Measurements from ENCODE around the gene HPGDS.
"Not testable (repeated sequence)": the region's sequence is repeated elsewhere in the genome, so short reads cannot be mapped to it uniquely, and the experiment has no call there.

Gene HPGDS

GRCh38 chr4:94342694-94343093, at the start of gene HPGDS:
Gene HPGDS, minus strand, starts transcription at chr4:94342836. Its CDS starts 8,207 bp downstream, at chr4:94334629.
- no peak for DNase-seq

- no peak for DNase-seq
Measured at GRCh38 chr4:94390804-94391410, 48.3 kb upstream of the HPGDS start.

- no peak for DNase-seq
Measured at GRCh38 chr4:94389595-94390267, 47.1 kb upstream of the HPGDS start.

DNA sequence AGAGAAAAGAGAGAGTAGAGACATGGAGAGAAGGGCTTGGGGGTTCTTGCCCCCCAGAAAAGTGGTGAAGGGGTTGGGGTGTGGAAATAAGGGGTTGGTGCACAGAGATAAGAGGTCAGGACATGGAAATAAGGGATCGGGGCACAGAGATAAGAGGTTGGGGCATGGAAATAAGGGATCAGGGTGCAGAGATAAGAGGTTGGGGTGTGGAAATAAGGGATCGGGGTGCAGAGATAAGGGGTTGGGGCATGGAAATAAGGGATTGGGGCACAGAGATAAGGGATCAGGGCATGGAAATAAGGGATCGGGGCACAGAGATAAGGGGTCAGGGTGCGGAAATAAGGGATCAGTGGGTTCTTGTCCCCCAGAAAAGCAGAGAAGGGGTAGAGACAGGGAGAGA, 45.3 kb upstream of the HPGDS start:
- not testable (repeated sequence) for DNase-seq

DNA sequence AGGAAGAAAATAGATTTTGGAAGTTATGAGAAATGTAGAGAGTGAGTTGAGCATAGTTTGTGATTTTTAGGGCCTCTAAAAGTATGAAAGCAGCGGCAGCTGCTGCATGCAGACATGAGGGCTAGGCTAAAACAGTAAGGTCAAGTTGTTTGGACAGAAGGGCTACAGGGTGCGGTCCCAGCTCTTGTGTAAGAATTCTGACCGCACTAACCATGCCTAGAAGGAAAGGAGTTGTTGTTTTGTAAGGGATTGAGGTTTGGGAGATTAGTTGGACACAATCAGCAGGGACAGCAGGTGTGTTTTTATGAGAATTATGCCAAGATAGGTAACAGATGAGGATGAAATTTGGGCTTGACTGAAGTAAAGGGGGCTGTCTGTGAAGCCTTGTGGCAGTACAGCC, 42.8 kb upstream of the HPGDS start:
- DNase-seq: not testable (repeated sequence)

GRCh38 chr4:94382891-94383290, 40.3 kb upstream of the HPGDS start:
- not testable (repeated sequence) for DNase-seq

DNA sequence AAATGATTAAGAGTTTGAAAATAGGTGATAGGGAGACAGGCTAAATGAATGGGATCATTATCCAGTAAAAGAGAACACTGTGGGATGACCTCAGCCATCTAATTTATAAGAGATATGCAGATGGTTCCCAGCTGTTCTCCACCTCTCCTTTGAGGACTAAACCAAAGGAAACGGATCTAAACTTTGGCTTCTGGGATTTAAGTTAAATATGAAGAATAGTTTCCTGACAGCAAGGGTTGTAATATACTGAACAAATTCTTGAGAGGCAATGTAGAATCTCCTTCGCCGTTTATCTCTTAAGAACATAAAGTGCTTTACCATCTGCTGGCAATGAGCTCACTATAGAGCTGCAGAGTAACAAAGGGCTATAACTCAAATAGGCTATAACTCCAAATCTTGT, 35.4 kb upstream of the HPGDS start:
- DNase-seq: no peak

DNA sequence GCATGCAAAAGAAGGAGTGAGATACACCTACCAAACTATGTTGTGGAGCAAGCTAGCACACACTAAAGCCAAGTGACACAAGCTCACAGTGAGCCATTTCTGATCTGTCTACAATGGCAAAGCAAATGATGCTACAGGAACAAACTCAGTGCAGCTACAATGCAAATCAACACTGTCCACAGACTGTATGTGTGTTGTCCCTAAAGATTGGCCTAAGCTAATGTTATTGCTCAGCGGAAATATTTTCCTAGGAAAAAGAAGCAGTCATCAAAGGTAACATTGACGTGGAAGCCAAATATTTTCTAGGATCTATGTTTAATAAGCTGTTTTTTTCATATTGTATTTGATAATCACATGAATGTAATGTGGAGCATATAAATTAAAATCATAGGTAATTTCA, 34.7 kb upstream of the HPGDS start:
- DNase-seq: no peak

- DNase-seq: no peak
Measured at GRCh38 chr4:94375364-94375763, 32.7 kb upstream of the HPGDS start.

DNA sequence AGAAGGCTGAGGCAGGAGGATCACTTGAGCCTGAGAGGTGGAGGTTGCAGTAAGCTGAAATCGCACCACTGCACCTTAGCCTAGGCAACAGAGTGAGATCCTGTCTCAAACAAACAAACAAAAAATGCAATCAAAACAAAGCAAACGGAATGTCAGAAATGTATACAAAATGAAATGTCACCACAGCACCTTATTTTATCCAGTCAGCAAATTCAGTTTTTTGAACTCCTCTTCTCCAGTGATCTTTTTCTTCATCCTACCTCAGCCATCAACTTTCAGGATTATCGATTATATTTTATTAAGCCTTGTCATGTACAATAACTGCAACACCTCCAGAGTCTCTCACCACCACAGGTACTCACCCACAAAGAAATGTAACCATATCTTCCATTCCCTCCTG, 31.1 kb upstream of the HPGDS start:
- no peak for DNase-seq

- no peak for DNase-seq
Measured at GRCh38 chr4:94372991-94373390, 30.4 kb upstream of the HPGDS start.

GRCh38 chr4:94372228-94372978, 29.8 kb upstream of the HPGDS start:
- no peak for DNase-seq

GRCh38 chr4:94371290-94371689, 28.7 kb upstream of the HPGDS start:
- no peak for DNase-seq

DNA sequence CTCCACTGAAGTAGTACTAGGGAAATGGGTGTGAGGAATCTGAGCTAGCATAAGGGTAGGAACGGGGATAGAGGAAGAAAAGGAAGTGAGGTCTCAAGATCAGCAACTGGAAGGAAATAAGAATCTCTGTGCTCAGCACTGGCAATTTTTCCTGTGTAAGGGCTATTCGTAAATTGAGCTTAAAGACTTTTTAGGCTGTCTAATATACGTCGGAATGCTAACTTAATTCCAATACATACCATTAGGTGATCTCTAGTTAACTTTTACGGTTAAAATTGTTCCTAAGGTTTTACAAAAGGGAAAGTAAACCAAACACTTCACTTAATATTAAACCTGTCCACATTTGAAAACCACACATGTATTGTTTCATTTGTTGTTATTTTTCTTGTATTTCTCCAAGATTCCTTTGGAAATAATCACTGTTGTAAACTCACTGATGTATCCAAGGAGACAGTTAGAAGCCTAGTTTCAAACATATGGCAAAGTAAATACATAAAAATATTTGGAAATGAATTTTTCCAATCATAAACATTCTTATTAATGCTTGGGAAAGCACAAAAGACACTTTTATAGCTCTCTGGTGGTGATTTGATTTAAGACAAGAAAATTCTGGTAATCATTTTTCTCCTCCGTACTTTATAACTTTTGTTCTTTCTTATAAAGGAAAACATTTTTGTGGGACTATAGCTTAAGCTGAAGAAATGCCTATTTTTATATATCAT, 28.1 kb upstream of the HPGDS start:
- DNase-seq: no peak

DNA sequence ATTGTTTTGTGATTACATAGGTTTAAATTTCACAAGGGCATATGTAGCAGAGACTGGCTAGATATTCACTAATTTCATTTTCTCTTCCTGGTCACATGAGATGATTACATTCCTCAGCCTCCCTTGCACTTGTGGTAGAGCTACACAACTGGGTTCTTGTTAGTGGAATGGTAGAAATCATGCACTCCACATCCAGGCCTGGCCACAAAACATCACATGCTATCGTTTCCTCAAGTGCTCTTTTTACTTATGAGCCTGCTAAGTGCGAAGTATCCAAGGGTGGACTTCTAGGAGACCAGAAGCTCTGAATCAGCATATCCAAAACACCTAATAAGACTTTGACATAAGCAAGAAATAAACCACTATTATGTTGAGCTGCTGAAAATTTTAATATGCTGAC, 26.4 kb upstream of the HPGDS start:
- DNase-seq: no peak

DNA sequence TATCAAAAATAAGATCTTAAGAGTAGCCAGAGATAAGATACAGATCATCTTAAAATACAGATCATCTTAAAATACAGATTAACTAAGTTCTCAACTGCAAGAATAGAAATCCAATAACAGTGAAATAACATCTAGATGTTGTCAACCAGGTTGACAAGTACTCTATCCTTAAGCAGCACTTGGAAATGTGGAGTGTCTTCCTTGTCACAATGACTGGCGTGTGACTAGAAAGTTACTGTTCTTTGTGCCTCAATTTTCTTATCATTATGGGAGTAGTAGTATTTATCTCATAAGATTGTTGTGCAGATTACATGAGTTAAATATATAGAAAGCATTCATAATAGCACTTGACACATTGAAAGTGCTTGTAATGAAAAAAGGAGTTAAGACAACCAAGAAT, 25.8 kb upstream of the HPGDS start:
- no peak for DNase-seq

DNA sequence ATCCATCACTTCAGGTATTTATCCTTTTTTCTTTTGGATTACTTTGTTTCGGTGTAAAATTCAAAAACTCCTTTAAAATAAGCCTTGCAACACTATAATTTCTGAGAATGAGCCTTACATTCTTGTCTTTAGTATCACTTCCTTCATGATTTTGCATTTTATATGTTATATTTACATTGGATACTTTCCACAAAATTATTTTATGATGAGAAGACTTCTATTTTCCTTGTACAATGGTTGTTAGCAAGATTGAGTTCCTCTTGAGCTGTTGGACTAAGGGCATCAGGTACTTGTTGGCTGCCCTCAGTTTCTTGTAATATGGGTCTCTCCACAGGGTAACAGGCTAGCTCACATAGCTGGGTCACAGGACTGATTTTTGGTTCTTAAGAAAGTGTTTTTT, 22.7 kb upstream of the HPGDS start:
- no peak for DNase-seq

- no peak for DNase-seq
Measured at GRCh38 chr4:94364527-94364926, 21.9 kb upstream of the HPGDS start.

DNA sequence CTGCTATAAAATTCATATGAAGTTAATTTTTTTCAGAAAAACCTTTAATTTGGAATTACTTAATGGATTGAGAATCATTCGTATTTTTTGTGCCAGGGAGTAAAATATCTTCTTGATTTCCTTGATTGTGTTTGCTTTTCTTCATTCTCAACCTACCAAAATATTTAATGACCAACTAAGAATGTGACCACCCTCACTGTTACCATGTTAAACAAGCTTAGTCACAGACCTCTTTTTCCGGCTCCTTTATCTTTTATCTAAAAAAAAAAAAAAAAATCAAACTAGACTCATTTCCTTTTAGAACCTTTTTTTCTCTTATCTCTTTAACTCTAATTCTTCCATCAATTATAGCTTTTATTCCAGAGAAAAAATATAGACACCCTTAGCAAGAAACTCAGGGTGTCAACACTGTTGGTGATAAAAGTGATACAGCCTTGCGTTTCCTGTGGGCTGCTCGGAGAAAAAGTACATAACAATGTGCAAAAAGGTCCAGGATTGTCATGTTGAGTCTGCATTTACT, 20.6 kb upstream of the HPGDS start:
- DNase-seq: no peak

GRCh38 chr4:94359838-94360237, 17.2 kb upstream of the HPGDS start:
- DNase-seq: no peak

GRCh38 chr4:94359221-94359620, 16.6 kb upstream of the HPGDS start:
- DNase-seq: no peak

DNA sequence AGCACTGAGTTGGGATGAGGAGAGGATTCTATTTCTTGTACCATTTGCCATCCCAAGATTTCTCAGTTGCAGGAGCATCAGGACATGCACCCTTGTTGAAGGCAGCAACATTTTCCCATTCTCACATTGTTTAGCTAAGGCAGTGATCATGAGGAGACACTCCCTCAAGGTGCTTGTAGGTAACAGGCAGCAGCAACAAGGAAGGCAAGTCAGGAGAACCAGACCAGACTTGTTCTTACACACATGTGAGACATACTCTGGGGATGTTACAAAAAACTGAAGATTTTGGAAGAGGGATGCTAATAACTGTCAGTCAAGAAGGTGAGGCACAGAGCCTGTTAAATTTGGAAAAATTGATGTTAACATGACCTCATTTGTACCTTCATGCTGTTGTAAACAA, 15.5 kb upstream of the HPGDS start:
- no peak for DNase-seq

DNA sequence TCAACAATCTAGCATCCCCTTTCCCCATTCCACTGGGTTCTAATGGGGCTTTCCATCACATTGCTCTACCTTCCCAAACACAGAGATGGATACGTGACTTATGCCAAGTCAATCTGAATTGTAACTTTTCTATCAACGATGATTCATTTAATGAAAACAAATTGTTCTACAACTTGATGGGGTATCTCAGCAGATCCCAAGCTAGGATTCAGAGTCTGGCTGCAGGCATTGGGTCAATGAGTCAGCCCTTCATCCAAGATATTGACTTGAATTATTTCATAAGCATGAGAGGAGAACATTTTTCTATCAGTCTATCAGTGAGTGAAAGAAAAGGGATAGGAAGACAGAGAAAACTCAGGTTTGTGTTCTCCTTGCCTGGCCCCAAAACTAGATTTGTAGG, 15.0 kb upstream of the HPGDS start:
- no peak for DNase-seq
